Measurements from ENCODE around the gene PLK5. TPM values are rescaled to one million over a fixed set of nuclear protein-coding genes. Genes with fewer than 3 reads are reported as not detected.

Gene PLK5
- total RNA-seq, 1 donor from 2014 or later, result 0.12 TPM

DNA sequence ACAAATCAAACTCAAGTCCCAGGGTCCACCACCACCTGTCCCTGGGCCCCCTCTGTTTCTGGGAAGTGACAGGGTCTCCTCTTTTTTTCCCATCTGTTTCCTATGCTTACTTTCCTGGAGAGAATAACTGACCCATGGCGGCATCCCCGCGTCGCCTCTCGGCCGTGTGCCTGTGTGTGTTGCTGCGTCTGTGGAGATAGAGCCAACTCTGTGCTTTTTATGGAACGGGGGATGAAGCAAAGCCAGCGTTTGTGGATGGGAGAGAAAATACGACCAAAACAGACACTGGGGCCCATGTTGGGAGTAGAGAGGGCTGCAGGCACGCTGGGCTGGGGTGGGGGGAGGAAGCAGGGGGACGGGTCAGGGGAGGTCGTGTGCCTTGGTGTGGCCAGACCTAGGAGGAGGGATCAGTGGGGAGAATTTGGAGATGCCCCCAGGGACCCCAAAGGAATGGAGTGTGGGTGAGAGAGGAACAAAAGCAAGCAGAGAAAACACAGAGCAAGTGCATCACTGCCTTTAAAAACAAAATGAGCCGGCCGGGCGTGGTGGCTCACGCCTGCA, 16.6 kb downstream of the PLK5 start:
- DNase-seq (ENCODE audit: low spot score), result no peak
- no peak overlapping the region for H3K4me3 Mint-ChIP-seq (ENCODE audit: unreplicated experiment)
- H3K9me3 Mint-ChIP-seq (ENCODE audit: low read depth), result no peaks in the 10 kb centered on the region
- H3K27ac Mint-ChIP-seq (ENCODE audit: unreplicated experiment), result no peak overlapping the region
- peaks cover 4% of the 10 kb centered on the region for H3K36me3 Mint-ChIP-seq (ENCODE audit: low read depth)
- peaks cover 7% of the 10 kb centered on the region for H3K27me3 Mint-ChIP-seq (ENCODE audit: low read depth)
- TF ChIP-seq, protein P1, sequence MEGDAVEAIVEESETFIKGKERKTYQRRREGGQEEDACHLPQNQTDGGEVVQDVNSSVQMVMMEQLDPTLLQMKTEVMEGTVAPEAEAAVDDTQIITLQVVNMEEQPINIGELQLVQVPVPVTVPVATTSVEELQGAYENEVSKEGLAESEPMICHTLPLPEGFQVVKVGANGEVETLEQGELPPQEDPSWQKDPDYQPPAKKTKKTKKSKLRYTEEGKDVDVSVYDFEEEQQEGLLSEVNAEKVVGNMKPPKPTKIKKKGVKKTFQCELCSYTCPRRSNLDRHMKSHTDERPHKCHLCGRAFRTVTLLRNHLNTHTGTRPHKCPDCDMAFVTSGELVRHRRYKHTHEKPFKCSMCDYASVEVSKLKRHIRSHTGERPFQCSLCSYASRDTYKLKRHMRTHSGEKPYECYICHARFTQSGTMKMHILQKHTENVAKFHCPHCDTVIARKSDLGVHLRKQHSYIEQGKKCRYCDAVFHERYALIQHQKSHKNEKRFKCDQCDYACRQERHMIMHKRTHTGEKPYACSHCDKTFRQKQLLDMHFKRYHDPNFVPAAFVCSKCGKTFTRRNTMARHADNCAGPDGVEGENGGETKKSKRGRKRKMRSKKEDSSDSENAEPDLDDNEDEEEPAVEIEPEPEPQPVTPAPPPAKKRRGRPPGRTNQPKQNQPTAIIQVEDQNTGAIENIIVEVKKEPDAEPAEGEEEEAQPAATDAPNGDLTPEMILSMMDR (IDR thresholded peaks at IDR 0.05), result no peak
- H3K4me1 Mint-ChIP-seq (ENCODE audit: low read depth), result peaks cover 5% of the 10 kb centered on the region

DNA sequence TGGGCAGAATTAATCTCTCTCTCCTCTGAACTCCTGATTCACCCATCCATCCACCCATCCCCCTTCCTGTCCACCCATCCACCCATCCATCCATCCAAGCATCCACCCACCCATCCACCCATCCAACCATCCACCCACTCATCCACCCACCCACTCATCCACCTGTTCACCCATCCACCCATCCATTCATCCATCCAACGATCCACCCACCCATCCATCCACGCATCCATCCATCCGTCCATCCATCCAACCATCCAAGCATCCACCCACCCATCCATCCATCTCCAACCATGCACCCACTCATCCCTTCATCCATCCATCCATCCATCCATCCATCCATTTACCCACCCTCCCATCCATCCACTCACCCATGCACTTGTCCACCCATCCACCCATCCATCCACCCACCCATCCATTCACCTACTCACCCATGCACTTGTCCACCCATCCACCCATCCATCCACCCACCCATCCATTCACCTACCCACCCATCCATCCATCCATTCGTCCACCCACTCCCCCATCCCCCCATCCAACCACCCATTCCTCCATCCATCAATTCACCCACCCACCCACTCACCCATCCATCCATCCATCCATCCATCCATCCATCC, 25.6 kb downstream of the PLK5 start:
- TF ChIP-seq, protein P1 (IDR thresholded peaks at IDR 0.05), result no peak
- no peak overlapping the region for H3K4me3 Mint-ChIP-seq (ENCODE audit: unreplicated experiment)
- no peak for DNase-seq (ENCODE audit: low spot score)
- H3K4me1 Mint-ChIP-seq (ENCODE audit: low read depth), result peaks cover 4% of the 10 kb centered on the region
- H3K27ac Mint-ChIP-seq (ENCODE audit: unreplicated experiment), result no peak overlapping the region
- peaks cover 3% of the 10 kb centered on the region for H3K27me3 Mint-ChIP-seq (ENCODE audit: low read depth)
- peaks cover 1% of the 10 kb centered on the region for H3K36me3 Mint-ChIP-seq (ENCODE audit: low read depth)
- no peaks in the 10 kb centered on the region for H3K9me3 Mint-ChIP-seq (ENCODE audit: low read depth)

DNA sequence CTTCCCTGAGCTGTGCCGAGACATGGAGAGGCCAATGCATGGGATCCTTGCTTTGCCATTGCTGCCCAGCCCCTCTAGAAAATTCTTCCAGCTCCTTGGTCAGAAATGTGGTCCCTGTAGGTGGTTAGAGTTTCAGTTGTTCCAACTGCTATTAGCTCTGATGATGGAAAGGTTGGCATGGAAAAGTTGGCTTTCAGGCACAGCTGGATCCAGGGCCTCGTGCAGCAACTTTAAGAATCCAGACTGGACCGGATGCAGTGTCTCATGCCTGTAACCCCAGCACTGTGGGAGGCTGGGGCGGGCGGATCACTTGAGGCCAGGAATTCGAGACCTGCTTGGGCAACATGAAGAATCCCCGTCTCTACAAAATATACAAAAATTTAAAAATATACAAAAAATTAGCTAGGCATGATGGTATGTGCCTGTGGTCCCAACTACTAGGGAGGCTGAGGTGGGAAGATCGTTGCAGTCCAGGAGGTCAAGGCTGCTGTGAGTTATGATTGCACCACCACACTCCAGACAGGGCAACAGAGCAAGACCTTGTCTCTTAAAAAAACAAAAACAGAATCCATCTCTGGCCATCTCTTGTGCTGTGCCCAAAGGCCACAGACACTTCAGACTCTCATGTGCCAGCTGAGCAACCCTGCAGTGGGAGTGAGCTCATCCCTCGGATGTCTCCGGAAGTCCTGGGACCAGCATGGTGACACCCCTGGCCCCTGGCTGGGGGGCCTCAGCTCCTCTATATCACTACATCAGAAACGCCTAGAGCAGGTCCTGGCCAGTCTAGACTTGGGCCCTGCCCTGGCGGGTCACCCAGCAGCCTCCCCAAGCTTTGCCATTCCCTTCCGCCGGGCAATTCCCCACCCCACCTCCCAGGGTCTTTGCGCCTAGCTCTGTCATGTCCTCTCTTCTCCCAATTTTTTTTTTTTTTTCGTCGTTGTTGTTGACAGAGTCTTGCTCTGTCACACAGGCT, 27.5 kb downstream of the PLK5 start:
- Mint-ChIP-seq H3K9me3 (ENCODE audit: low read depth) (no peaks in the 10 kb centered on the region), H3K27me3 (ENCODE audit: low read depth) (no peaks in the 10 kb centered on the region), H3K27ac (ENCODE audit: unreplicated experiment) (no peak overlapping the region), H3K4me1 (ENCODE audit: low read depth) (peaks cover under 1% of the 10 kb centered on the region), H3K4me3 (ENCODE audit: unreplicated experiment) (no peak overlapping the region), H3K36me3 (ENCODE audit: low read depth) (peaks cover 1% of the 10 kb centered on the region)
- TF ChIP-seq, protein P1 (IDR thresholded peaks at IDR 0.05), result no peak
- DNase-seq (ENCODE audit: low spot score), result no peak

DNA sequence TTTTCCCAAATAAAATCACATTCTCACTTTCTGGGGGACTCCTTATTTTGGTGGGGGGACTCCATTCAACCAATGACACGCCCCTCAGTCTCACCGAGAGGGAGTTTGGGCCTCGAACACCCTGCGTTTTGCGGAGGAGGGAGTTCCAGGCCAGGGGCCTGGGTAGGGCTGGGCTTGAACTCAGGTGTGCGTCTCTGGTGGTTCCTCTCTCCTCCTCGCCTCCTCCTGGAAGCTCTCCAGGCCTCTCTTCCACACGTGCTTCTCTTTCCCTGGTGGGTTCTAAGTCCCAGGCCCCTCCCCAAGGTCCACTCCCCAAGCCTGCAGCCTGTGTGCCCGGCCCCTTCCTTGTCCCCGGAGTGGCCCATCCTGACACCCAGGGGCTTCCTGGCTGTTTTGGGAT, 29.5 kb downstream of the PLK5 start:
- no peaks in the 10 kb centered on the region for H3K9me3 Mint-ChIP-seq (ENCODE audit: low read depth)
- H3K4me3 Mint-ChIP-seq (ENCODE audit: unreplicated experiment), result no peak overlapping the region
- H3K4me1 Mint-ChIP-seq (ENCODE audit: low read depth), result no peaks in the 10 kb centered on the region
- H3K36me3 Mint-ChIP-seq (ENCODE audit: low read depth), result peaks cover 3% of the 10 kb centered on the region
- DNase-seq (ENCODE audit: low spot score), result no peak
- no peaks in the 10 kb centered on the region for H3K27me3 Mint-ChIP-seq (ENCODE audit: low read depth)
- TF ChIP-seq, protein P1 (IDR thresholded peaks at IDR 0.05), result no peak
- no peak overlapping the region for H3K27ac Mint-ChIP-seq (ENCODE audit: unreplicated experiment)

DNA sequence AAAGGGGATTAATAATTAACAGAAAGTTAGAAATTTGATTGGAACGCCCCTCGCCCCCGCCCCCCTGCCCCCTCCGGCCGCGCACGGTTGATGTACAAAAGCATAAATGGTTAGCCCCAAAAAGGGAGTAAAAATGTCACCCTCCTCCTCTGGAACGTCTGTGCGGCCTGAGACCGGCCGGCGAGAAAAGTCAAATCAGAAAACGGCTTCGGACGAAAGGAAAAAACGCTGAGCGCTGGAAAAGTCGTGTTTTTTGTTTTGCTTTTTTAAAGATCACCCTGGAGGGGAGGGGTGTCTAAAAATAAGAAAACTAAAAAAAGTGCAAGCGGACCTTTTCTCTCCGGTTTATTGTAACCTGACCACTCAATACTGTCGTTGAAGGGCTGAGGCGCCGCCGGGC, 31.1 kb downstream of the PLK5 start:
- no peaks in the 10 kb centered on the region for H3K9me3 Mint-ChIP-seq (ENCODE audit: low read depth)
- peaks cover 3% of the 10 kb centered on the region for H3K4me1 Mint-ChIP-seq (ENCODE audit: low read depth)
- no peaks in the 10 kb centered on the region for H3K27me3 Mint-ChIP-seq (ENCODE audit: low read depth)
- no peak for DNase-seq (ENCODE audit: low spot score)
- no peak overlapping the region for H3K27ac Mint-ChIP-seq (ENCODE audit: unreplicated experiment)
- H3K36me3 Mint-ChIP-seq (ENCODE audit: low read depth), result peaks cover 3% of the 10 kb centered on the region
- TF ChIP-seq, protein P1 (IDR thresholded peaks at IDR 0.05), result no peak
- H3K4me3 Mint-ChIP-seq (ENCODE audit: unreplicated experiment), result no peak overlapping the region

Data from chondrocyte (in vitro differentiated cells).